ENCODE data around the gene FRMD8. TPM values are rescaled to one million over a fixed set of nuclear protein-coding genes. Genes with fewer than 3 reads are reported as not detected.

The FRMD8 gene
- total RNA-seq, 1 experiment from 2014 or later = 68.3 TPM

DNA sequence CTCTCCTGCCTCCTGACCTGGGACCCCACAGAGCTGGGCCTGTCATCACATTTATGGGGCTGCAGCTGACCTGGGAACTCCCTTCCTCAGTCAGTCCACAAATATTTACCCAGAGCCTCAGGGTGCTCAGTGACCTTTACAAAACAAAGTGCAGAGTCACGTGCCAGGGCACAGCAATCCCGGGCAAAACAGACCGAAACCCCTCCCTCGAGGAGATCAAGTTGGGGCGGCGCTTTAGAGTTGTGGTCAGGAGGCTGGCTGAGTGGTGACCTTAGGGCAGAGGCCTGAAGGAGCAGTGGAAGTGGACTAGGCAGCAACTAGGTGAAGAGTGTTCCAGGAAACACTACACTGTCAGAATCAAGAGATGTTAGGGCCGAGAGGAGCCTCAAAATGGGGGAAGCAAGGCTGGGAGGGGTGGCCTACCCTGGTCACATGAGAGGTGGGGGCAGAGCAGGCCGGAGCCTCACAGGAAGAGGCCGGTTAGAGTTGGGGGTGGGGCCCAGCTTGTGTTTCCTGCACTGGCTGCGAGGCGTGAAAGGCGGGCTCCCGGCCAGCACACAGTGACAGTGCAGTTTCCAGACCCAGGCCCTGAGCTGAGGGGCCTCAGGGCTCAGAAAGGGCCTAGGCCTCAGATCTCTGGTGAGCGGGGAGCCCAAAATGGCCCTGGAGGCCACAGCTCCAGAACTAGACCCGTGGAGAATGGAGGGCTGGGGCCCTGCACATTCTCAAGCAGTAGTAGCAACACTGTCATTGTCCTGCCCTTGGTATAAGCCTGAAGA, 32.4 kb downstream of the FRMD8 start:
- peaks cover 32% of the 10 kb centered on the region for H3K79me2 ChIP-seq (ENCODE audit: low read length)
- TF ChIP-seq EZH2 (IDR thresholded peaks at IDR 0.05; ENCODE audit: low read length, unreplicated experiment) (no peak), EZH2phosphoT487 (IDR thresholded peaks at IDR 0.05; ENCODE audit: borderline replicate concordance, low read length) (no peak; the same call in none of the 2 replicates)
- TF ChIP-seq, protein P1, sequence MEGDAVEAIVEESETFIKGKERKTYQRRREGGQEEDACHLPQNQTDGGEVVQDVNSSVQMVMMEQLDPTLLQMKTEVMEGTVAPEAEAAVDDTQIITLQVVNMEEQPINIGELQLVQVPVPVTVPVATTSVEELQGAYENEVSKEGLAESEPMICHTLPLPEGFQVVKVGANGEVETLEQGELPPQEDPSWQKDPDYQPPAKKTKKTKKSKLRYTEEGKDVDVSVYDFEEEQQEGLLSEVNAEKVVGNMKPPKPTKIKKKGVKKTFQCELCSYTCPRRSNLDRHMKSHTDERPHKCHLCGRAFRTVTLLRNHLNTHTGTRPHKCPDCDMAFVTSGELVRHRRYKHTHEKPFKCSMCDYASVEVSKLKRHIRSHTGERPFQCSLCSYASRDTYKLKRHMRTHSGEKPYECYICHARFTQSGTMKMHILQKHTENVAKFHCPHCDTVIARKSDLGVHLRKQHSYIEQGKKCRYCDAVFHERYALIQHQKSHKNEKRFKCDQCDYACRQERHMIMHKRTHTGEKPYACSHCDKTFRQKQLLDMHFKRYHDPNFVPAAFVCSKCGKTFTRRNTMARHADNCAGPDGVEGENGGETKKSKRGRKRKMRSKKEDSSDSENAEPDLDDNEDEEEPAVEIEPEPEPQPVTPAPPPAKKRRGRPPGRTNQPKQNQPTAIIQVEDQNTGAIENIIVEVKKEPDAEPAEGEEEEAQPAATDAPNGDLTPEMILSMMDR (conservative IDR thresholded peaks at IDR 0.05; ENCODE audit: low read depth, low read length) = no peak
- CTCF ChIA-PET = interaction anchor here (0.6 to 1.0 kb wide), 4 partner anchors 14 to 80 kb away, joined by 3 to 15 read pairs (median 4); partner anchors contain the start of gene MALAT1
- no peak overlapping the region for H2AFZ ChIP-seq (ENCODE audit: low read length)
- H4K20me1 ChIP-seq (ENCODE audit: low read length) = peaks cover 12% of the 10 kb centered on the region
- no peaks in the 10 kb centered on the region for H3K9me2 ChIP-seq (replicated peaks; ENCODE audit: low read length)
- H3K9ac ChIP-seq (ENCODE audit: low read length) = peak overlapping the region; percentile 92
- ATAC-seq (peak; percentile 25), DNase-seq (peak; percentile 98)
- peaks cover 11% of the 10 kb centered on the region for H3K36me3 ChIP-seq (ENCODE audit: low read depth, low read length)
- no peaks in the 10 kb centered on the region for H3K9me3 ChIP-seq (ENCODE audit: low read length)
- POLR2A ChIA-PET (ENCODE audit: unreplicated experiment) = interaction anchor here (0.6 to 1.9 kb wide), 3 partner anchors 48 to 86 kb away, joined by 3 to 5 read pairs (median 5); partner anchors contain the start of gene MALAT1
- intact Hi-C loops (cut with micrococcal nuclease) = no loop called here
- peak overlapping the region; percentile 99 for H3K27ac ChIP-seq (ENCODE audit: low read length)
- BruUV-seq (replicated peaks) = no TSS peak
- peak overlapping the region; percentile 41 for H3K4me3 ChIP-seq (ENCODE audit: low read length)
- no peaks in the 10 kb centered on the region for H3K27me3 ChIP-seq (ENCODE audit: low read length)
- H3F3A ChIP-seq (ENCODE audit: low read length, unreplicated experiment) = peaks cover 15% of the 10 kb centered on the region
- H3K4me2 ChIP-seq (ENCODE audit: low read length) = peak overlapping the region; percentile 75
- H3K4me1 ChIP-seq (ENCODE audit: insufficient read depth, low read length) = peaks cover 53% of the 10 kb centered on the region

DNA sequence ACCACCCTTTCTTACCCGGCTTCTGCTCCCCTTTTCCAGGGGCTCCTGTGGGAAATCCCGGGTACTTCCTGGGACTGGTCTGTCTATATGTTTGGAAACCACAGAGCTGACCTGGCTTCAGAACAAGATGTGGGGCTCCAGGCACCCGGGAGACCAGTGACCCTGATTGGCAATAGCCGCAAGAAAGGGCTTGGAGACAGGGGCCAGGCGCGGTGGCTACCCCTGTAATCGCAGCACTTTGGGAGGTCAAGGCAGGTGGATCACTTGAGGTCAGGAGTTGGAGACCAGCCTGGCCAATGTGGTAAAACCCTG, 33.0 kb downstream of the FRMD8 start:
- no peak for TF ChIP-seq EZH2 (IDR thresholded peaks at IDR 0.05; ENCODE audit: low read length, unreplicated experiment)
- TF ChIP-seq, protein P1 (conservative IDR thresholded peaks at IDR 0.05; ENCODE audit: low read depth, low read length) = no peak
- TF ChIP-seq EZH2phosphoT487 (IDR thresholded peaks at IDR 0.05; ENCODE audit: borderline replicate concordance, low read length) = no peak
- CTCF ChIA-PET = interaction anchor here (0.6 to 1.0 kb wide), 2 partner anchors 50 kb away, joined by 3 to 15 read pairs; no protein-coding TSS in a partner anchor
- no TSS peak for BruUV-seq (replicated peaks)
- peak overlapping the region; percentile 92 for H3K9ac ChIP-seq (ENCODE audit: low read length)
- H3K79me2 ChIP-seq (ENCODE audit: low read length) = peaks cover 37% of the 10 kb centered on the region
- ATAC-seq = no peak
- peaks cover 17% of the 10 kb centered on the region for H4K20me1 ChIP-seq (ENCODE audit: low read length)
- intact Hi-C loops (cut with micrococcal nuclease) = no loop called here
- H3K4me2 ChIP-seq (ENCODE audit: low read length) = peak overlapping the region; percentile 75
- H3K27me3 ChIP-seq (ENCODE audit: low read length) = no peaks in the 10 kb centered on the region
- H2AFZ ChIP-seq (ENCODE audit: low read length) = no peak overlapping the region
- peak overlapping the region; percentile 99 for H3K27ac ChIP-seq (ENCODE audit: low read length)
- H3K4me1 ChIP-seq (ENCODE audit: insufficient read depth, low read length) = peaks cover 53% of the 10 kb centered on the region
- peaks cover 16% of the 10 kb centered on the region for H3K36me3 ChIP-seq (ENCODE audit: low read depth, low read length)
- H3K9me2 ChIP-seq (replicated peaks; ENCODE audit: low read length) = no peaks in the 10 kb centered on the region
- no peaks in the 10 kb centered on the region for H3K9me3 ChIP-seq (ENCODE audit: low read length)
- peak overlapping the region; percentile 41 for H3K4me3 ChIP-seq (ENCODE audit: low read length)
- POLR2A ChIA-PET (ENCODE audit: unreplicated experiment) = interaction anchor here (0.6 to 1.9 kb wide), 6 partner anchors 10 to 87 kb away, joined by 3 to 5 read pairs (median 4); partner anchors contain the start of gene MALAT1
- peaks cover 20% of the 10 kb centered on the region for H3F3A ChIP-seq (ENCODE audit: low read length, unreplicated experiment)
- no peak for DNase-seq
